Liver (tissue), 9 donors: ENCODE results near the gene CSNK1G1. TPM values are rescaled to one million over a fixed set of nuclear protein-coding genes. Genes with fewer than 3 reads are reported as not detected.

Source experiments
- DNase-seq: peaks from one replicate; pipeline ENCODE4 v3.0.0-alpha.2; 2017; ENCODE audit warnings: low spot score
- H3K27ac ChIP-seq, 2 donors: one replicate each; pipeline ENCODE4 v1.7.0; 2013; ENCODE audit warnings: inconsistent platforms in 2 of 2, low read length in 2 of 2, control low read depth in 1 of 2, low read depth in 1 of 2, mild to moderate bottlenecking in 1 of 2
- H3K27me3 ChIP-seq, 4 donors: one replicate each; pipeline versions ENCODE4 v1.6.1 to v1.7.0; 2013; ENCODE audit warnings: low read length in 3 of 4, inconsistent platforms in 1 of 4, mild to moderate bottlenecking in 1 of 4, moderate library complexity in 1 of 4; ENCODE audit not compliant: control insufficient read depth in 4 of 4, insufficient read depth in 4 of 4
- H3K36me3 ChIP-seq, 4 donors: one replicate each; pipeline versions ENCODE4 v1.6.1 to v1.7.0; 2013; ENCODE audit warnings: low read length in 3 of 4, mild to moderate bottlenecking in 3 of 4, low read depth in 1 of 4, moderate library complexity in 1 of 4; ENCODE audit not compliant: control insufficient read depth in 4 of 4, insufficient read depth in 3 of 4
- H3K4me1 ChIP-seq, 4 donors: one replicate each; pipeline versions ENCODE4 v1.6.1 to v1.7.0; 2013; ENCODE audit warnings: low read length in 3 of 4, mild to moderate bottlenecking in 3 of 4, moderate library complexity in 1 of 4; ENCODE audit not compliant: control insufficient read depth in 4 of 4, insufficient read depth in 4 of 4
- H3K4me3 ChIP-seq, 3 donors: one replicate each; pipeline versions ENCODE4 v1.6.1 to v1.7.0; 2013; ENCODE audit warnings: low read length in 3 of 3, control low read depth in 1 of 3, low read depth in 1 of 3, mild to moderate bottlenecking in 1 of 3
- H3K9ac ChIP-seq, 2 donors: one replicate each; pipeline ENCODE4 v1.7.0; 2013; ENCODE audit warnings: low read length in 2 of 2, mild to moderate bottlenecking in 2 of 2, moderate library complexity in 2 of 2, control low read depth in 1 of 2, low read depth in 1 of 2
- H3K9me3 ChIP-seq, 4 donors: one replicate each; pipeline versions ENCODE4 v1.6.1 to v1.7.0; 2013; ENCODE audit warnings: low read length in 3 of 4; ENCODE audit not compliant: control insufficient read depth in 4 of 4
- ATF3 ChIP-seq: IDR thresholded peaks from 2 replicates; pipeline ENCODE4 v1.6.1; 2016; ENCODE audit warnings: antibody characterized with exemption
- CTCF ChIP-seq: fragments of 150-350 bp; IDR thresholded peaks from 2 replicates; pipeline ENCODE4 v1.5.1; 2017; ENCODE audit warnings: improper control_type of control experiment, low read depth, low read length; ENCODE audit not compliant: missing input control
- EGR1 ChIP-seq, 2 donors: IDR thresholded peaks; 2 replicates each; pipeline ENCODE4 v1.6.1; 2016 to 2018; ENCODE audit warnings: antibody characterized with exemption in 2 of 2, low read depth in 2 of 2
- FOXA1 ChIP-seq: IDR thresholded peaks from 2 replicates; pipeline ENCODE4 v1.6.1; 2016; ENCODE audit warnings: antibody characterized with exemption
- FOXA2 ChIP-seq: IDR thresholded peaks from 2 replicates; pipeline ENCODE4 v1.6.1; 2016; ENCODE audit warnings: antibody characterized with exemption
- GABPA ChIP-seq, 2 donors: IDR thresholded peaks in 1 of 2; conservative IDR thresholded peaks in 1 of 2; 2 replicates each; pipeline ENCODE4 v1.6.1; 2016; ENCODE audit warnings: antibody characterized with exemption in 2 of 2, mild to moderate bottlenecking in 1 of 2, moderate library complexity in 1 of 2
- HNF4A ChIP-seq, 2 donors: conservative IDR thresholded peaks; 2 replicates each; pipeline ENCODE4 v1.6.1; 2016; ENCODE audit warnings: antibody characterized with exemption in 2 of 2, mild to moderate bottlenecking in 2 of 2
- HNF4G ChIP-seq: IDR thresholded peaks from 2 replicates; pipeline ENCODE4 v1.6.1; 2016; ENCODE audit warnings: antibody characterized with exemption
- JUND ChIP-seq, 2 donors: IDR thresholded peaks; 2 replicates each; pipeline ENCODE4 v1.6.1; 2016; ENCODE audit warnings: antibody characterized with exemption in 2 of 2
- MAX ChIP-seq: IDR thresholded peaks from 2 replicates; pipeline ENCODE4 v1.6.1; 2016; ENCODE audit warnings: antibody characterized with exemption
- RAD21 ChIP-seq, 2 donors: IDR thresholded peaks; 2 replicates each; pipeline ENCODE4 v1.6.1; 2016; ENCODE audit warnings: antibody characterized with exemption in 2 of 2, mild to moderate bottlenecking in 2 of 2
- REST ChIP-seq: IDR thresholded peaks from 2 replicates; pipeline ENCODE4 v1.6.1; 2016; ENCODE audit warnings: antibody characterized with exemption, mild to moderate bottlenecking
- RXRA ChIP-seq, 2 donors: IDR thresholded peaks; 2 replicates each; pipeline ENCODE4 v1.6.1; 2017 to 2018; ENCODE audit warnings: antibody characterized with exemption in 2 of 2, mild to moderate bottlenecking in 1 of 2
- SP1 ChIP-seq: IDR thresholded peaks from 2 replicates; pipeline ENCODE4 v1.6.1; 2018; ENCODE audit warnings: antibody characterized with exemption, mild to moderate bottlenecking
- TAF1 ChIP-seq: conservative IDR thresholded peaks from 2 replicates; pipeline ENCODE4 v1.6.1; 2016; ENCODE audit warnings: antibody characterized with exemption, mild to moderate bottlenecking
- YY1 ChIP-seq: IDR thresholded peaks from 2 replicates; pipeline ENCODE4 v1.6.1; 2016; ENCODE audit warnings: antibody characterized with exemption, mild to moderate bottlenecking
- ZBTB33 ChIP-seq: IDR thresholded peaks from 2 replicates; pipeline ENCODE4 v1.6.1; 2016; ENCODE audit warnings: antibody characterized with exemption
- WGBS: extraction: QIAGEN DNeasy Blood & Tissue Kit; methylation state at CpG from one replicate; pipeline ENCODE4 v1.1.7; 2013; 5-methylcytosine and 5-hydroxymethylcytosine counted together
- polyA plus RNA-seq, 2 donors: library from polyadenylated mRNA; stranded (reverse) in 1 of 2; unstranded in 1 of 2; fragments of 200-250 nt in 1 of 2; fragments of >200 nt in 1 of 2; fragmentation: Nextera tagmentation in 1 of 2; extraction: Ambion mirVana in 1 of 2; gene quantifications; one replicate each; pipeline versions ENCODE4 v1.2.1 to v1.2.3, GENCODE V29; 2013 to 2015
- total RNA-seq, 2 donors: library from RNA; depleted of rRNA; stranded (reverse); fragments of >200 nt; gene quantifications; one replicate each; pipeline ENCODE4 v1.2.3, GENCODE V29; 2014
- donor health status: healthy.
- donor health status: healthy.
- donor health status: healthy.
- donor health status: healthy.
- donor health status: healthy.

The CSNK1G1 gene
- total and polyA plus RNA-seq, 4 donors, result 1.7 to 9.1 (median 5.8) TPM

- TF ChIP-seq RAD21 (IDR thresholded peaks at IDR 0.05) (no peak), JUND (IDR thresholded peaks at IDR 0.05) (no peak), HNF4G (no peak), CTCF (no peak), EGR1 (IDR thresholded peaks at IDR 0.05; ENCODE audit: low read depth in 2 of 2) (no peak), SP1 (no peak), FOXA1 (no peak), YY1 (no peak), HNF4A (conservative IDR thresholded peaks at IDR 0.05) (no peak), MAX (no peak), GABPA (IDR thresholded peaks at IDR 0.05 in 1 of 2, conservative IDR thresholded peaks at IDR 0.05 in 1 of 2) (no peak), FOXA2 (no peak)
Observed at GRCh38 chr15:64158363-64159134, 197.4 kb downstream of the CSNK1G1 start (continued).

GRCh38 chr15:64157599-64158125 is 198.3 kb downstream of the CSNK1G1 start:
- TF ChIP-seq ZBTB33, result no peak
- Histone ChIP-seq H3K9ac (no peak overlapping the region), H3K4me1 (peaks cover 4 to 40% (median 22%) of the 10 kb centered on the region in 4 donors), H3K27ac (no peak overlapping the region), H3K9me3 (no peaks in the 10 kb centered on the region), H3K36me3 (peaks cover 20 to 57% (median 52%) of the 10 kb centered on the region in 4 donors), H3K27me3 (no peaks in the 10 kb centered on the region), H3K4me3 (no peak overlapping the region)
- 73% methylated on average over 1 of the region's 1 CpG for WGBS
- no peak for DNase-seq

- H3K36me3 ChIP-seq, result peaks cover 20 to 57% (median 52%) of the 10 kb centered on the region in 4 donors
- TF ChIP-seq HNF4G (no peak), GABPA (IDR thresholded peaks at IDR 0.05 in 1 of 2, conservative IDR thresholded peaks at IDR 0.05 in 1 of 2) (no peak), YY1 (no peak), RXRA (IDR thresholded peaks at IDR 0.05) (no peak), ATF3 (no peak), ZBTB33 (no peak), SP1 (no peak), REST (no peak), TAF1 (no peak)
- H3K9ac ChIP-seq, result no peak overlapping the region
- no peak overlapping the region for H3K4me3 ChIP-seq
- peaks cover 9 to 45% (median 25%) of the 10 kb centered on the region in 4 donors for H3K4me1 ChIP-seq
- H3K27ac ChIP-seq, result no peak overlapping the region
- 88% methylated on average over 16 of the region's 16 CpGs for WGBS
- H3K9me3 ChIP-seq, result no peaks in the 10 kb centered on the region
- no peaks in the 10 kb centered on the region for H3K27me3 ChIP-seq
- DNase-seq, result no peak
Observed at GRCh38 chr15:64156652-64157331, 199.2 kb downstream of the CSNK1G1 start.
